GM18502 (cell line): Measurements from ENCODE around the gene DNAH8.

Experiments used
- ATAC-seq: cut with Tn5 transposase; IDR thresholded peaks from one replicate; pipeline ENCODE4 v1.9.1; 2021; ENCODE audit warnings: mild to moderate bottlenecking; ENCODE audit not compliant: unreplicated experiment, poor library complexity

Gene DNAH8

GRCh38 chr6:39057251-39058155, 342.4 kb downstream of the DNAH8 start:
- no peak for ATAC-seq

- ATAC-seq = no peak
These were observed 343.5 kb downstream of the DNAH8 start for GRCh38 chr6:39058471-39059147.

- no peak for ATAC-seq
These were observed 344.6 kb downstream of the DNAH8 start for GRCh38 chr6:39059496-39060310.

- ATAC-seq = no peak
These were observed 345.5 kb downstream of the DNAH8 start for GRCh38 chr6:39060467-39061160.

- ATAC-seq = no peak
These were observed 346.1 kb downstream of the DNAH8 start for GRCh38 chr6:39061182-39061581.

GRCh38 chr6:39061588-39061987, 346.5 kb downstream of the DNAH8 start:
- no peak for ATAC-seq

- no peak for ATAC-seq
These were observed 347.1 kb downstream of the DNAH8 start for GRCh38 chr6:39062014-39062740.

- no peak for ATAC-seq
These were observed 348.4 kb downstream of the DNAH8 start for GRCh38 chr6:39063526-39063925.

GRCh38 chr6:39065561-39065960, 350.4 kb downstream of the DNAH8 start:
- no peak for ATAC-seq

- ATAC-seq = no peak
These were observed 353.3 kb downstream of the DNAH8 start for GRCh38 chr6:39068391-39068790.

- no peak for ATAC-seq
These were observed 357.7 kb downstream of the DNAH8 start for GRCh38 chr6:39072830-39073229.

- no peak for ATAC-seq
These were observed 358.6 kb downstream of the DNAH8 start for GRCh38 chr6:39073471-39074355.

GRCh38 chr6:39074486-39074885, 359.4 kb downstream of the DNAH8 start:
- no peak for ATAC-seq

GRCh38 chr6:39075010-39075686, 360.0 kb downstream of the DNAH8 start:
- ATAC-seq = no peak

GRCh38 chr6:39075807-39076622, 360.9 kb downstream of the DNAH8 start:
- no peak for ATAC-seq

GRCh38 chr6:39076623-39077535, 361.8 kb downstream of the DNAH8 start:
- ATAC-seq = no peak
